GM19324 (cell line): ENCODE data around the gene MVB12B.
"Not testable (repeated sequence)": the region's sequence is repeated elsewhere in the genome, so short reads cannot be mapped to it uniquely, and the experiment has no call there.

Experiments used
- ATAC-seq: cut with Tn5 transposase; IDR thresholded peaks from one replicate; pipeline ENCODE4 v1.9.1; 2021; ENCODE audit warnings: mild to moderate bottlenecking, moderate library complexity; ENCODE audit not compliant: unreplicated experiment, low FRiP score

MVB12B gene

GRCh38 chr9:126526218-126527108, 199.8 kb downstream of the MVB12B start:
- ATAC-seq: no peak

- no peak for ATAC-seq
Observed at GRCh38 chr9:126527109-126527825, 200.6 kb downstream of the MVB12B start.

GRCh38 chr9:126528111-126528510, 201.5 kb downstream of the MVB12B start:
- no peak for ATAC-seq

- no peak for ATAC-seq
Observed at GRCh38 chr9:126528915-126529314, 202.3 kb downstream of the MVB12B start.

DNA sequence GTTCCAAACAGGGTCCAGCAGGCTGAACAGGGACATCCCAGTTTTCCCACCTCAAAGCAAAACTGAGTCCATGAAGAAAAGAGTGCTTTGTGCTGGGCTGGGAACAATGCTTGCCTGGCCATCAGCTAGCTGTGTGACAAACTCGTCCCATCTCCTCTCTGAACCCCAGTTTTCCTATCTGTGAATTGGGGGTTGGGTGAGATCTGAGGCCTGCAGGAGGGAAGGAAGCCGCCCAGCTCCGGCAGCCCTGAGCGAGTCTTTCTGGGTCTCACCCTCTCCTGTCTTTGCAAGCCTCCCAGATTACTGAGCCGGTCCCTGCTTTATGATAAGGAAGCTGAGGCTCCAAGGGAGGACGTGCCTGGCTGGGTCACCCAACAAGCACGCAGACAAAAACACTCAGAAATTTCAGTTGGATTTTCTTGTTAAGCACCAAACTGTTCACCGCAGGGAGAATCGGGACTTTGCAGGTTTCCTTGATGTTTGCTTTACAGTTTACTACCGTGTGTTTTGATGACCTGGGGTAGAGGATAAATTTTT, 204.5 kb downstream of the MVB12B start:
- no peak for ATAC-seq

DNA sequence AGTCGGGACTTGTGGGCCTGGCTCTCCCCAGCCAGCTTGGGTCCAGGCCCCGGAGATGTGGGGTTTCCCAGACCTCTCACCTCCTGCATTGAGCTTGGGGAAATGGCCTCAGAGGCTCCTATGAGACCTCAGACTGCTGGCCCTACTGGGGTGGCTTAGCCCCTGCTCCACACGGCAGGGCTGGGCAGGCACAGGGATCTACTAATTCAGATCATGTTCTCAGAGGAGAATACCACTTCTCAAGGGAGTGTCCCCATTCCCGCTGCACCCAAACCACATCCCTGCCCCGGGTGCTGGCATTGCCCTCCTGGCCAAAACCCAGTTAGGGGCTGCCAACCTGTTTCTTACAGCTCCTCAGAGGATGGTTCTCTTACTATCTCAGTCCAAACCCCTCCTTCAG, 205.0 kb downstream of the MVB12B start:
- no peak for ATAC-seq

DNA sequence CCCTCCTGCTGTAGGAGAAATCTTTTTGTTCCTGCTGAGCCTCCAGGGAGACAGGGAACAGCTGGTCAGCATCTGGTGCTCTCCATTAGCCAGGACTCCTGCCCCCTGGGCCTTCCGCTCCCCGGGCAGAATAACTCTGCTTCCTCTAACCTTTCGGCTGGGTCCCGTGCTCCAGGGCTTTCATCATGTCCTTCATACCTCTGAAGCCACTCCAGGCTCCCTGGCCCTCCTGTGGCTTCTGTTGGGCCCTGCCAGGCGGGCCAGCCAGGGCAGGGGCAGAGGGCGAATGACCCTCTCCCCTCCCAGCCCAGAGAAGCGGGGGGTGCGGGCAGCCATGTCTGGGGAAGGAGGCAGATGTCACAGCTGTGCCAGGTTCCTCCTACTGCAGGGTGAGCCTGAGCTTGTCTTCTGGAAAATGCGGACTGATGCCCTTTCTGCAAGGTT, 205.4 kb downstream of the MVB12B start:
- no peak for ATAC-seq

GRCh38 chr9:126532489-126532888, 205.9 kb downstream of the MVB12B start:
- ATAC-seq: no peak

- no peak for ATAC-seq
Observed at GRCh38 chr9:126532951-126533925, 206.6 kb downstream of the MVB12B start.

DNA sequence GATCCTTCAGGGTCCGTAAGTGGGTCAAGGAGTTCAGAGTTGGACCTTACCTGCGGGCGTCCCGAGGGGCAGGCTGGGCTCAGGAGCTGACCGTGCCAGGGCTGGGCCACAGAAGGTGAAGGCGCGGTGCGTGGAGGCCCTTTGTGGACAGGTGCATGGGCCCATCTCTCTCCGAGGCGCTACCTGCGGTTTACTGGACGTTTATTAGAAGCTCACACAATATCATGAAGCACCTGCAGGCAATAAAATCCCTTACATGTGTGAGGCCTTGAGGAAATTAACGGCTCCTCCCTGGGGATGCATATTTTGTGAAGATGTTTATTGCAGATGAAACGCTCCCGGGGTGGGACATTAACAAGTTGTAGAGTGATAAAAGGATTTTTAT, 207.3 kb downstream of the MVB12B start:
- no peak for ATAC-seq

GRCh38 chr9:126534431-126535186, 208.0 kb downstream of the MVB12B start:
- no peak for ATAC-seq

GRCh38 chr9:126536131-126536530, 209.5 kb downstream of the MVB12B start:
- no peak for ATAC-seq

DNA sequence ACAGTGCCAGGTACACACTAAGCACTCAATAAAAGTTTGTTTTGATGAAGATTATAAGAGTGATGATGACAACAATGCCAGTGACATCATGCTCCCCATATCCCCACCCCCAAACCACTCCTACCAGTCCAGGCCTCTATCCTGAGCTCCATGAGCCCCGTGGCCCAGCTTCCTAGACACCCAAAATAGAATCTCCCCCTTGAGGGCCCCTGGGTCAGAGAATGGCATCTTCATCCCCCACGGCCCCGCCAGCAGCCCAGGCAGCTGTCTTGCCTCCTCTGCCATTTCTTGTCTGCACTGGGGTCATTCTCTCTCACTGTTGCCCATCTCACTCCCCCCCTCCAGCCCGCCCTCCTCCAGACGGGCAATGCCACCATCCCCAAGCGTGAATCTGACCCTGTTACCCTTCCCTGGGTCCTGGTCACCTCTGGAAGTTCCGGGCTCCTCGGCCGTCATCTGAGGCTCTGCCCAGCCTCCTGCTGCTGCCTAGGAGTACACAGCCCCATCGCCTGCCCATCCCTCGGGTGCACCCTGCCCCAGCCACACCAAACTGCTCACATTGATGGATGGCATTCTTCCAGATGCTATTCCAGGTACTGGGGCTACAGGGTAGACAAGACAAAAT, 210.3 kb downstream of the MVB12B start:
- no peak for ATAC-seq

DNA sequence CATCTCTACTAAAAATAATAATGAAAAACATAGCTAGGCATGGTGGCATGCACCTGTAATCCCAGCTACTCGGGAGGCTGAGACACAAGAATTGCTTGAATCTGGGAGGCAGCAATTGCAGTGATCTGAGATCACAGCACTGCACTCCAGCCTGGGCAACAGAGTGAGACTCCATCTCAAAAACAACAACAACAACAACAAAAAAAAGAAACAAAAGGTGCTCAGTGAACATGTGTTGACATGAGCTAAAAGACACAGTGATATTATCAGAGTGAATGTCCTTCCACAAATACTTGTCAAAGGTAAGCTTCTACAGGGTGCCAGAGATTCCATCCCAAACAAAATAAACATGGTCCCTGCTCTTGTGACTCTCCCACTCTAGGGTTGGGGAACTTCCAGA, 211.9 kb downstream of the MVB12B start:
- ATAC-seq: no peak

DNA sequence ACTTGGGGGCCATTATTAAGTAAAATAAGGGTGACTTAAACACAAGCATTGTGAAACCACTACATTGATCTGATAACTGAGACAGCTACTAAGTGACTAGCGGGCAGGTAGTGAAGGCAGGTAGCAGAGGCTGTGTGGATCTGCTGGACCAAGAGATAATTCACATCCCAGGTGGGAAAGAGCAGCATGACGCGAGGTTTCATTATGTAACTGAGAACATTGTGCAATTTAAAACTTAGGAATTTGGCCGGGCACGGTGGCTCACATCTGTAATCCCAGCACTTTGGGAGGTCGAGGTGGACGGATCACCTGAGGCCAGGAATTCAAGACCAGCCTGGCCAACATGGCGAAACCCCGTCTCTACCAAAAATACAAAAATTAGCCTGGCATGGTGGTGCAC, 213.8 kb downstream of the MVB12B start:
- not testable (repeated sequence) for ATAC-seq

DNA sequence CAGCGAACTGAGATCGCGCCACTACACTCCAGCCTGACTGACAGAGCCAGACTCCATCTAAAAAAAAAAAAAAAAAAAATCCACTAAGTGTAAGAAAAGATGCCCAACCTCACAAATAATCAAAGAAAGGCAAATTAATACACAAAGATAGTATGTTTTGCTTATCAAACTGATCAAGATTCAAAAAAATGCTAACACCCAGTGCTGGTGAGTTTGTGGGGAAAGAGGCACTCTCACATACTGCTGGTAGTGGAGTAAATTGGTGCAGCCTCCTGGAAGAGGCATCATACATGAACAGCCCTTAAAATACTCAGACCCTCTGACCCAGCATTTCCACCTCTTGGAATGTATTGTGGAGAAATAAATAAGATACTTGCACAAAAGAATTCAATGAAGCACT, 216.9 kb downstream of the MVB12B start:
- no peak for ATAC-seq

DNA sequence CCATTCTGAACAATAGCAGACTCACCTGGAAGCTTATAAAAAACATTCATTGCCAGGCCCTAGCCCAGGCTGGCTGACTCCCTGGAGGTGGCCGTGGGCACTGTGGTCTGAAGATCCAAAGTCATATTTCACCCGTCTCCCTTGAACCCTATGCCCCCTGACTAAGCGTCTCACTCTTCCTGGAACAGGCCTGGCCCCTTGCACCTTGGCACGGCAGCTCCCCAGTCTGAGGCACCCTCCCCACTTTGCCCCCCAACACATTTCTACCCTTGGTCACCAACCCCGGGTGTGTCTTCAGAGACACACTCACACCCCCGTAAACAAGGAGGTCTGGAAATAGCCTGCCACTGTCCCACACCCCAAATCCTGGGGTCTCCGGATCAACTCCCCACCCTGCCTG, 218.5 kb downstream of the MVB12B start:
- no peak for ATAC-seq

- ATAC-seq: no peak
Observed at GRCh38 chr9:126546036-126546435, 219.4 kb downstream of the MVB12B start.

- no peak for ATAC-seq
Observed at GRCh38 chr9:126548312-126548711, 221.7 kb downstream of the MVB12B start.
